ENCODE measurements around the gene DOCK11. TPM values are rescaled to one million over a fixed set of nuclear protein-coding genes. Genes with fewer than 3 reads are reported as not detected.
A peak's percentile ranks its signal among the peaks of the same experiment; 100 is the strongest.

The DOCK11 gene
- total RNA-seq, 6 experiments from 2014 or later, result 1.1 to 4.4 (median 3.2) TPM

- intact Hi-C loops (cut with DNase I), result no loop called here
- TF ChIP-seq POLR2A (IDR thresholded peaks at IDR 0.05), result no peak
- TF ChIP-seq, protein P1, sequence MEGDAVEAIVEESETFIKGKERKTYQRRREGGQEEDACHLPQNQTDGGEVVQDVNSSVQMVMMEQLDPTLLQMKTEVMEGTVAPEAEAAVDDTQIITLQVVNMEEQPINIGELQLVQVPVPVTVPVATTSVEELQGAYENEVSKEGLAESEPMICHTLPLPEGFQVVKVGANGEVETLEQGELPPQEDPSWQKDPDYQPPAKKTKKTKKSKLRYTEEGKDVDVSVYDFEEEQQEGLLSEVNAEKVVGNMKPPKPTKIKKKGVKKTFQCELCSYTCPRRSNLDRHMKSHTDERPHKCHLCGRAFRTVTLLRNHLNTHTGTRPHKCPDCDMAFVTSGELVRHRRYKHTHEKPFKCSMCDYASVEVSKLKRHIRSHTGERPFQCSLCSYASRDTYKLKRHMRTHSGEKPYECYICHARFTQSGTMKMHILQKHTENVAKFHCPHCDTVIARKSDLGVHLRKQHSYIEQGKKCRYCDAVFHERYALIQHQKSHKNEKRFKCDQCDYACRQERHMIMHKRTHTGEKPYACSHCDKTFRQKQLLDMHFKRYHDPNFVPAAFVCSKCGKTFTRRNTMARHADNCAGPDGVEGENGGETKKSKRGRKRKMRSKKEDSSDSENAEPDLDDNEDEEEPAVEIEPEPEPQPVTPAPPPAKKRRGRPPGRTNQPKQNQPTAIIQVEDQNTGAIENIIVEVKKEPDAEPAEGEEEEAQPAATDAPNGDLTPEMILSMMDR (IDR thresholded peaks at IDR 0.05), result no peak
- no peak overlapping the region for H3K27ac ChIP-seq
- no peaks in the 10 kb centered on the region for H3K27me3 ChIP-seq
- WGBS (ENCODE audit: insufficient coverage, low coverage, low lambda C conversion rate, missing lambda C conversion rate), result 22% methylated on average over 3 of the region's 3 CpGs
- no peak overlapping the region for H3K4me3 ChIP-seq
- ATAC-seq (peak in 2 of 4 donors; percentile 17 to 24), DNase-seq (no peak)
- H3K9me3 ChIP-seq, result no peaks in the 10 kb centered on the region
- H3K4me1 ChIP-seq, result no peaks in the 10 kb centered on the region
- no peaks in the 10 kb centered on the region for H3K36me3 ChIP-seq
These were observed 34.8 kb downstream of the DOCK11 start for GRCh38 chrX:118530219-118530911.

DNA sequence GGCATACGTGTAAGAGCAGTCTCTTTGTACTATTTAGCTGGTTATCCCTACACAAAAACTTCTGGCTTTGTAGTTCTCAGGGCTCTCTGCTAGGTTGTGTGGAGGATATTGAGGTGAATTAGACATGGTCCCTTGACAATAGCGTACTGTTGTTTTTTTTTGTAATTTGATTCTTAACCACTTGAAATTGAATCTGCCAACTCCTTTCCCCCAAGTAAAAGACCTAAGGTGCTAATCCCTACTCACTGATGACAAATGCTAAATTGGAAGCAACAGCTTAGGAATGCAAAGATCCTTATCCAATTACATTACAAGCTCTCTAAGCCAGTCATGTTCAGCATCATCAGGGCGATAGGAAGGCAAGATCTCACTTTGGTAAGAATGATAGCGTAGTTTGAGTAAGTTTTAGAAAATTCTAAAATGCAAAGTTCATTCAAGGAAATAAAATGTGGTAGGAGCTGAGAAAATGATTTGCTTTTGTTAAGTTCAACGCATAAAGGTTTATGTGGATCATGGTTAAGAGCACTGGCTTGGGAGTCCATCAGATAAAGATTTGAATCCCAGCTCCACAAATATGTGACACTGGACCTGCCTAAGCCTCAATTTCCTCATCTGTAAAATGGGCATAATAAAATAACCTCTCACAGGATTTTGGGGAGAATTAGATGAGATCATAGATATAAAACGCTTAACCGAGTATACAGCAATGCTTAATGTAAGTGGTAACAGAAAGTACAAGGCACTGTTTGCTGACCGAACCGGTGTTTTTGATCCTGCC is 39.3 kb downstream of the DOCK11 start:
- WGBS (ENCODE audit: insufficient coverage, low coverage, low lambda C conversion rate, missing lambda C conversion rate), result 71% methylated on average over 9 of the region's 9 CpGs
- Histone ChIP-seq H3K27ac (no peak overlapping the region), H3K36me3 (no peaks in the 10 kb centered on the region), H3K4me1 (no peaks in the 10 kb centered on the region), H3K4me3 (no peak overlapping the region), H3K27me3 (no peaks in the 10 kb centered on the region), H3K9me3 (no peaks in the 10 kb centered on the region)
- intact Hi-C loops (cut with DNase I), result no loop called here
- no peak for TF ChIP-seq POLR2A (IDR thresholded peaks at IDR 0.05)
- TF ChIP-seq, protein P1 (IDR thresholded peaks at IDR 0.05), result no peak
- ATAC-seq, result no peak
- DNase-seq, result no peak

- DNase-seq (no peak), ATAC-seq (no peak)
- WGBS (ENCODE audit: insufficient coverage, low coverage, low lambda C conversion rate, missing lambda C conversion rate), result 59% methylated on average over 2 of the region's 2 CpGs
- H3K9me3 ChIP-seq, result no peaks in the 10 kb centered on the region
- no peaks in the 10 kb centered on the region for H3K4me1 ChIP-seq
- intact Hi-C loops (cut with DNase I), result no loop called here
- H3K4me3 ChIP-seq, result no peak overlapping the region
- H3K36me3 ChIP-seq, result no peaks in the 10 kb centered on the region
- TF ChIP-seq POLR2A (IDR thresholded peaks at IDR 0.05), result no peak
- no peaks in the 10 kb centered on the region for H3K27me3 ChIP-seq
- no peak overlapping the region for H3K27ac ChIP-seq
These were observed 40.6 kb downstream of the DOCK11 start for GRCh38 chrX:118536204-118536603.

DNA sequence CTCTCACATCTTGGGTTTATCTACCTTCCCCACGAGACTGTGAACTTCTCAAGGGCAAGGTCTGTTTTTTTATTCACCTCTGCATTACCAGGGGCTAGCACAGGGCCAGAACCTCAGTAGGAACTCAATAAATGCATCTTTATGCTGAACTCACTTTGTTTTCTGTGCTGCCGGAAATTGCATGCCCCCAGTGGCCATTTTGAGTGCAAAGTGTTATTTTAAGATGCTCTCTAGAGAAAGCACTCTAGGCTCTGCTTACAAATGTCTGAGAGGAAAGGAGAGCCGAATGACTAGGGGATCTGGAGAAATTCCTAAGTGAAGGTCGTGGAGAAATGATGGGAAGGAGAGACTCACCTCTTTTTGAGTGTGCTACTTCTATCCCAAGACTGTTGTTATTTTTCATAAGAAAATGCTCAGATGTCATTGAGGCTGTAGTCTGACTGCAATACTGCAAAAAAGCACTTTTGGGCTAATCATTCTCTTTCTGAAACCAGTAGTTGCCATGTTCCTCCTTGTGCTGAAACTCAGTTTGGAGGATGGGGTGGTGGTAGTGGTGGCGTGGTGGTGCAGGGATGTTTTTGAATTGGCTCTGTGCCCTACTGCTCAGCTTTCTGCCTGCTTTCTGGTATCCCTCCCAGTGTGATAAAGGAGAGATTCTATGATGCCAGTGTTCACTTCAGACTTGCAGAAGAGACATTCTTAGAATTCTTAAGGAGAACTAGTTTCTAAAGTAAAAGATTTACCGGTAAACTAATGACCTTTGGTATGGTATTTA is 41.3 kb downstream of the DOCK11 start:
- no peak for DNase-seq
- Histone ChIP-seq H3K4me1 (no peaks in the 10 kb centered on the region), H3K4me3 (no peak overlapping the region), H3K27me3 (no peaks in the 10 kb centered on the region), H3K27ac (no peak overlapping the region), H3K9me3 (no peaks in the 10 kb centered on the region), H3K36me3 (no peaks in the 10 kb centered on the region)
- TF ChIP-seq POLR2A (IDR thresholded peaks at IDR 0.05), result no peak
- TF ChIP-seq, protein P1 (IDR thresholded peaks at IDR 0.05), result peak in 3 of 4 donors; percentile 27 to 32 (median 28)
- WGBS (ENCODE audit: insufficient coverage, low coverage, low lambda C conversion rate, missing lambda C conversion rate), result 26% methylated on average over 6 of the region's 6 CpGs
- intact Hi-C loops (cut with DNase I), result no loop called here
- peak in 1 of 4 donors; percentile 23 for ATAC-seq
